CD14-positive monocyte (primary cell): ENCODE data around the gene MORN5. TPM values are rescaled to one million over a fixed set of nuclear protein-coding genes. Genes with fewer than 3 reads are reported as not detected.

ENCODE experiments used
- DNase-seq, 3 donors: peaks; one replicate each; pipeline ENCODE4 v3.0.0-alpha.2; 2011 to 2022
- H2AFZ ChIP-seq: 2 replicates; pipeline ENCODE4 v1.6.0; 2012; ENCODE audit warnings: mild to moderate bottlenecking, low read depth, low read length, inconsistent platforms; ENCODE audit not compliant: insufficient read depth, poor library complexity, severe bottlenecking
- H3K27ac ChIP-seq, 2 donors: 1 replicate in 1 of 2; 2 replicates in 1 of 2; pipeline ENCODE4 v1.5.1; 2012 to 2013; ENCODE audit warnings: low read length in 2 of 2, control low read depth in 1 of 2, inconsistent platforms in 1 of 2, low read depth in 1 of 2, mild to moderate bottlenecking in 1 of 2
- H3K27me3 ChIP-seq, 2 donors: one replicate each; pipeline versions ENCODE4 v1.6.0 to v1.6.1; 2011 to 2013; ENCODE audit warnings: low read length in 2 of 2; ENCODE audit not compliant: control insufficient read depth in 2 of 2, insufficient read depth in 2 of 2
- H3K36me3 ChIP-seq, 2 donors: replicated peaks in 1 of 2; 1 replicate in 1 of 2; 2 replicates in 1 of 2; pipeline versions ENCODE4 v1.5.1 to v1.6.1; 2012 to 2013; ENCODE audit warnings: low read length in 2 of 2, control low read depth in 1 of 2, inconsistent platforms in 1 of 2, mild to moderate bottlenecking in 1 of 2; ENCODE audit not compliant: insufficient read depth in 2 of 2, control insufficient read depth in 1 of 2
- H3K4me1 ChIP-seq, 2 donors: 1 replicate in 1 of 2; 2 replicates in 1 of 2; pipeline versions ENCODE4 v1.5.1 to v1.6.1; 2012 to 2013; ENCODE audit warnings: low read length in 2 of 2, control low read depth in 1 of 2, inconsistent platforms in 1 of 2, mild to moderate bottlenecking in 1 of 2, moderate library complexity in 1 of 2; ENCODE audit not compliant: insufficient read depth in 2 of 2, control insufficient read depth in 1 of 2
- H3K4me2 ChIP-seq: replicated peaks from 2 replicates; pipeline ENCODE3; 2012; ENCODE audit warnings: low read length, moderate library complexity, mild to moderate bottlenecking; ENCODE audit not compliant: poor library complexity, severe bottlenecking; ENCODE audit errors: extremely low read depth
- H3K4me3 ChIP-seq, 3 experiments: fragments of 200-600 bp in 1 of 3; sonication (generic) in 1 of 3; replicated peaks in 1 of 3; 1 replicate in 2 of 3; 2 replicates in 1 of 3; pipeline ENCODE4 v1.5.1; 2011 to 2013; ENCODE audit warnings: low read length in 3 of 3, mild to moderate bottlenecking in 3 of 3, control low read depth in 2 of 3, low read depth in 2 of 3, inconsistent platforms in 1 of 3, moderate library complexity in 1 of 3
- H3K79me2 ChIP-seq: 2 replicates; pipeline ENCODE4 v1.6.0; 2012; ENCODE audit warnings: mild to moderate bottlenecking, control low read depth, inconsistent platforms, low read length, moderate library complexity; ENCODE audit not compliant: insufficient read depth
- H3K9ac ChIP-seq: 2 replicates; pipeline ENCODE4 v1.6.0; 2017; ENCODE audit warnings: low read length, mild to moderate bottlenecking; ENCODE audit not compliant: insufficient read depth, poor library complexity, severe bottlenecking
- H3K9me3 ChIP-seq, 2 donors: replicated peaks in 1 of 2; 1 replicate in 1 of 2; 2 replicates in 1 of 2; pipeline versions ENCODE4 v1.5.1 to v1.6.1; 2012 to 2013; ENCODE audit warnings: low read length in 2 of 2, control low read depth in 1 of 2; ENCODE audit not compliant: control insufficient read depth in 1 of 2, insufficient read depth in 1 of 2
- H4K20me1 ChIP-seq: 2 replicates; pipeline ENCODE4 v1.6.0; 2012; ENCODE audit warnings: mild to moderate bottlenecking, low read length, control low read depth, moderate library complexity; ENCODE audit not compliant: insufficient read depth
- H3K27ac Mint-ChIP-seq, 7 donors: one replicate each; pipeline ENCODE4 v1.8.0; 2020; ENCODE audit warnings: mild to moderate bottlenecking in 7 of 7, mixed read lengths in 7 of 7, moderate library complexity in 6 of 7, inconsistent platforms in 2 of 7
- H3K27me3 Mint-ChIP-seq, 3 donors: one replicate each; pipeline ENCODE4 v1.8.0; 2021 to 2022; ENCODE audit warnings: low read depth in 3 of 3, mild to moderate bottlenecking in 3 of 3, mixed read lengths in 3 of 3, moderate library complexity in 3 of 3, inconsistent platforms in 1 of 3
- H3K36me3 Mint-ChIP-seq, 2 donors: one replicate each; pipeline ENCODE4 v1.8.0; 2020; ENCODE audit warnings: mixed read lengths in 2 of 2, inconsistent platforms in 1 of 2, mild to moderate bottlenecking in 1 of 2
- H3K4me1 Mint-ChIP-seq: one replicate; pipeline ENCODE4 v1.8.0; 2020; ENCODE audit warnings: mild to moderate bottlenecking, mixed read lengths
- H3K4me3 Mint-ChIP-seq, 2 donors: one replicate each; pipeline ENCODE4 v1.8.0; 2020; ENCODE audit warnings: mild to moderate bottlenecking in 2 of 2, mixed read lengths in 2 of 2, moderate library complexity in 1 of 2
- H3K9me3 Mint-ChIP-seq, 7 donors: one replicate each; pipeline ENCODE4 v1.8.0; 2020 to 2022; ENCODE audit warnings: mixed read lengths in 7 of 7, mild to moderate bottlenecking in 6 of 7, moderate library complexity in 6 of 7, inconsistent platforms in 2 of 7
- CTCF ChIP-seq: fragments of 200-600 bp; IDR thresholded peaks from one replicate; pipeline ENCODE4 v1.8.0; 2022; ENCODE audit warnings: antibody characterized with exemption, mild to moderate bottlenecking
- WGBS: methylation state at CpG from one replicate; pipeline ENCODE4 v1.1.5; 2013; ENCODE audit warnings: missing lambda C conversion rate; ENCODE audit not compliant: insufficient coverage; 5-methylcytosine and 5-hydroxymethylcytosine counted together
- intact Hi-C, 2 donors: fragments of 100-400 bp; cut with micrococcal nuclease; formaldehyde crosslinking; loops; one replicate each; pipeline versions ENCODE4 v1.15.0 to v1.15.1; 2023
- polyA plus RNA-seq, 3 donors: library from polyadenylated mRNA; depleted of rRNA in 1 of 3; unstranded in 2 of 3; stranded (reverse) in 1 of 3; fragments of 300-500 nt in 2 of 3; fragments of >200 nt in 1 of 3; fragmentation: Illumina TruSeq in 2 of 3; gene quantifications; 1 replicate in 2 of 3; 2 replicates in 1 of 3; pipeline ENCODE4 v1.2.3, GENCODE V29; 2012 to 2021

Gene MORN5
- polyA plus RNA-seq, 3 donors: not detected

DNA sequence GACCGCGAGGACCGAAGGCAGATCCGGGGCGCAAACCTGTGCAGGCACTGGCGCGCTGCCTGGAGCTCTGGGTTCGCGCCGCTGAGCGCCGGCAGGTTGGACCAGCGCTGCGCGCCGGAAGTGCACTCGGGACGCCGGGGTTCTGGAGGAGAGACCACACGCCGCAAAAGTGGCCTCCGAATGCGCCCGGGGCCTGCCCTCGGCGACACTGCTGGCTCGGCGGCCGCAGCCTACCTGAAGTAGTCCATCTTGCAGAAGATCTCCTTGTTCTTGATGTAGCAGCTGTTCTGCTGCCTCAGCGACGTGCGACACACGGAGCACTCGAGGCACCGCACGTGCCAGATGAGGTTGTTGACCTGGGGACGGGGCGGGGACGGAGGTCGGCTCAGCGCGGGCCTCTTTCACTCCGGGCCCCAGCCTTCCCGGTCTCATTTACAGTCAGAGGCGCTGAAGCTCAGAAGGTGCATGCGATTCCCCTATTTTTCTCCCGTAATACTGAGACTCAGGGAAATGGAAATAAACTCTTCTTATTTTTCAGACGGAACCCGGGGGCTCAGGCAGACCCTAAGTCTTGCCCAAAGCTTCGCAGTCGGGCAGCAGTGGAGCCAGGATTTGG lies 66.5 kb downstream of the MORN5 start:
- peaks cover 38 to 65% of the 10 kb centered on the region in 2 donors for H3K27me3 ChIP-seq
- no peaks in the 10 kb centered on the region for H3K79me2 ChIP-seq
- Mint-ChIP-seq H3K4me3 (peak overlapping the region in 1 of 2 donors; percentile 76), H3K27ac (no peak overlapping the region), H3K9me3 (peaks cover 0 to 16% (median 7%) of the 10 kb centered on the region in 7 donors), H3K36me3 (no peaks in the 10 kb centered on the region), H3K4me1 (peaks cover 18% of the 10 kb centered on the region), H3K27me3 (peaks cover 40 to 61% (median 49%) of the 10 kb centered on the region in 3 donors)
- H3K27ac ChIP-seq: no peak overlapping the region
- no peak overlapping the region for H2AFZ ChIP-seq
- H3K9me3 ChIP-seq: peaks cover 0 to 17% of the 10 kb centered on the region in 2 donors
- peaks cover 0 to 6% of the 10 kb centered on the region in 2 donors for H3K4me1 ChIP-seq
- H3K4me2 ChIP-seq: no peak overlapping the region
- H3K36me3 ChIP-seq: no peaks in the 10 kb centered on the region
- no peak overlapping the region for H3K4me3 ChIP-seq
- no peak for TF ChIP-seq CTCF
- intact Hi-C loops: no loop called here
- H4K20me1 ChIP-seq: no peaks in the 10 kb centered on the region
- no peak overlapping the region for H3K9ac ChIP-seq
- 89% methylated on average over 51 of the region's 51 CpGs for WGBS
- DNase-seq: no peak

DNA sequence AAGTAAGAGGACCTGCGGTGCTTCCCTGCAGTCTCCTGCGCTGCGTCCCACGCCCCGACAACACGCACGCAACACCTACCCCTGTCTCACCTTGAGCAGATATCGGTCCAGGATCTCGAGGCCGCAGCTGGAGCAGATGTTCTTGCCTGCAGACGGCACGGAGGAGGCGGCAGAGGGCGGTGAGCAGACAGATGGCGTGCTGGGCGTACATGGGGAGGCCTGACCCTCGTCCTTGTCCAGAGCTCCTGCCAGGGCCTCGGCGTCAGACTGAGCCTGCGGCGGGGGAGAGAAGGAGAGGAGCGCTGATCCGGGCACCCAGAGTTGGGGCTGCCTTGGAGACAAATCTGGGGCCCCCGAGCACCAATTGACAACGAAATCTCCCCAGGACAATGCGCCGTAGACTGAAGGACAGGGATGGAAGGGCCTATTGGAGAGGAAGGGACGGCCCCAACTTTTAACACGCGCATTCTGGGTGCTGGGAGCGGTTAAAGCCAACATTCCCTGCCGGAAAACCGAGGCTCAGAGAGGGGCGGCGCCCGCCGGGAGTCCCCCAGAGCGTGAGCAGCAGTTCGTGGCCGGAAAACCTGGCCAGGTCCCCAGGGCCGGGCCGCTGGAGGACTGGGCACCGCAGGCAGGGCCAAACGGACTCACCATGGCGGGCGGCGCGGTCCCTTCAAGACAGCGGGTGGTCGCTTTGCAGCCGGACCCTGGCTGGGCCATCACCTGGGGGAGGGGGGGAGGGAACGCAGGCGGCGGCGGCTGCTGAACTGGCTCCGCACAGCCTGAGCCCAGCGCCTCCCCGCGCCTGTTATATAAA lies 67.3 kb downstream of the MORN5 start:
- no peaks in the 10 kb centered on the region for H4K20me1 ChIP-seq
- intact Hi-C loops: no loop called here

More for the DNA sequence above, 67.3 kb downstream of the MORN5 start:
- Mint-ChIP-seq H3K4me3 (peak overlapping the region in 1 of 2 donors; percentile 76), H3K4me1 (peaks cover 18% of the 10 kb centered on the region), H3K27me3 (peaks cover 35 to 54% (median 45%) of the 10 kb centered on the region in 3 donors), H3K36me3 (no peaks in the 10 kb centered on the region), H3K9me3 (peaks cover 0 to 16% (median 7%) of the 10 kb centered on the region in 7 donors), H3K27ac (peak overlapping the region in 1 of 7 donors; percentile 76)
- Histone ChIP-seq H2AFZ (no peak overlapping the region), H3K79me2 (no peaks in the 10 kb centered on the region), H3K9ac (no peak overlapping the region), H3K4me3 (no peak overlapping the region), H3K9me3 (peaks cover 0 to 13% of the 10 kb centered on the region in 2 donors), H3K27me3 (peaks cover 38 to 65% of the 10 kb centered on the region in 2 donors), H3K36me3 (no peaks in the 10 kb centered on the region), H3K27ac (no peak overlapping the region), H3K4me2 (no peak overlapping the region), H3K4me1 (peaks cover 0 to 6% of the 10 kb centered on the region in 2 donors)
- WGBS: 96% methylated on average over 53 of the region's 59 CpGs
- DNase-seq: no peak
- TF ChIP-seq CTCF: no peak
